Stimulated activated CD8-positive, alpha-beta memory T cell treated with anti-CD3 and anti-CD28 coated beads, Interleukin-7, amount 100 ng/mL, for 1 hour (primary cell): ENCODE results near the gene ATG7.

ENCODE experiments used
- DNase-seq, 2 donors: peaks; one replicate each; pipeline ENCODE4 v3.0.0-alpha.2; 2020; ENCODE audit warnings: low read depth in 2 of 2

The ATG7 gene

GRCh38 chr3:11362600-11362999 lies 90.4 kb downstream of the ATG7 start:
- DNase-seq, result no peak

GRCh38 chr3:11363715-11364114 lies 91.5 kb downstream of the ATG7 start:
- DNase-seq, result no peak

GRCh38 chr3:11364181-11364580 lies 92.0 kb downstream of the ATG7 start:
- DNase-seq, result no peak

- no peak for DNase-seq
Observed at GRCh38 chr3:11367143-11367693, 95.0 kb downstream of the ATG7 start.

GRCh38 chr3:11370191-11370590 lies 98.0 kb downstream of the ATG7 start:
- DNase-seq, result no peak

- DNase-seq, result no peak
Observed at GRCh38 chr3:11370966-11371365, 98.8 kb downstream of the ATG7 start.

GRCh38 chr3:11371747-11372146 lies 99.5 kb downstream of the ATG7 start:
- no peak for DNase-seq

- DNase-seq, result no peak
Observed at GRCh38 chr3:11373235-11373634, 101.0 kb downstream of the ATG7 start.

- DNase-seq, result no peak
Observed at GRCh38 chr3:11373654-11374053, 101.5 kb downstream of the ATG7 start.

GRCh38 chr3:11375333-11376088 lies 103.3 kb downstream of the ATG7 start:
- no peak for DNase-seq

GRCh38 chr3:11377719-11378118 lies 105.5 kb downstream of the ATG7 start:
- no peak for DNase-seq

GRCh38 chr3:11379238-11379823 lies 107.1 kb downstream of the ATG7 start:
- DNase-seq, result no peak

- DNase-seq, result no peak
Observed at GRCh38 chr3:11379824-11380701, 107.9 kb downstream of the ATG7 start.

- DNase-seq, result no peak
Observed at GRCh38 chr3:11381141-11381540, 108.9 kb downstream of the ATG7 start.

- no peak for DNase-seq
Observed at GRCh38 chr3:11381563-11381962, 109.4 kb downstream of the ATG7 start.

- DNase-seq, result no peak
Observed at GRCh38 chr3:11382146-11382745, 110.0 kb downstream of the ATG7 start.

GRCh38 chr3:11384074-11384473 lies 111.9 kb downstream of the ATG7 start:
- DNase-seq, result no peak

- DNase-seq, result no peak
Observed at GRCh38 chr3:11385326-11385725, 113.1 kb downstream of the ATG7 start.

- DNase-seq, result no peak
Observed at GRCh38 chr3:11385891-11386290, 113.7 kb downstream of the ATG7 start.

- DNase-seq, result no peak
Observed at GRCh38 chr3:11386465-11387113, 114.4 kb downstream of the ATG7 start.
